ENCODE data around the gene EYS. TPM values are rescaled to one million over a fixed set of nuclear protein-coding genes. Genes with fewer than 3 reads are reported as not detected.

The EYS gene
- total and polyA plus RNA-seq, 2 of the 8 experiments (the other 6 are each of a cell fraction or from before 2014, with no cell fraction given) = 0.05 to 0.13 TPM

- TF ChIP-seq CHD7 (IDR thresholded peaks at IDR 0.05; ENCODE audit: insufficient replicate concordance, low read length) (no peak), EZH2 (IDR thresholded peaks at IDR 0.05; ENCODE audit: low read depth, low read length, severe bottlenecking) (no peak), SP4 (IDR thresholded peaks at IDR 0.05; ENCODE audit: low read length) (no peak), TEAD4 (IDR thresholded peaks at IDR 0.05; ENCODE audit: low read depth, low read length) (no peak), JUND (IDR thresholded peaks at IDR 0.05; ENCODE audit: low read length) (no peak), SIRT6 (IDR thresholded peaks at IDR 0.05; ENCODE audit: low read length) (no peak)
These were observed 1425.9 kb downstream of the EYS start (continued) for GRCh38 chr6:64281167-64281566.

All from H1 (cell line).